ENCODE results near the gene FXR2. TPM values are rescaled to one million over a fixed set of nuclear protein-coding genes. Genes with fewer than 3 reads are reported as not detected.

Gene FXR2
- total and polyA plus RNA-seq, 9 of the 15 experiments (the other 6 are each of a cell fraction or from before 2014, with no cell fraction given): 2.0 to 49.3 (median 24.5) TPM

DNA sequence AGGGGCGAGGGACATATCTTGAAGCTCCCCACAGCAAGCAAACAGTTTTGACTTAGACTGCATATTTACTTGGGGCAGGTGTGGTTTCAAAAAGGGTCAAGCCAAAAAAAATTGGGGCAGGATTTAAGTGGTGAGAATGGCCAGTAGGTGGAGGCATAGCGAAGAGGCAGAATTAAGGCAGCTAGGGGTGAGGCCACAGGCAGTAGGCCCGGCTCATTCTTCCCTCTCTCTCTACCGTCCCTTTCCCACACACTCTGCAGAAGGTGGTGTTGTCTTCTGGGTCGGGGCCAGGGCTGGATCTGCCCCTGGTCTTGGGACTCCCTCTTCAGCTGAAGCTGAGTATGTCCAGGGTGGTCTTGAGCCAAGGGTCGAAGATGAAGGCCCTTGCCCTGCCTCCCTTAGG, 17.8 kb upstream of the FXR2 start (continued):
- TF ChIP-seq ATF7 (IDR thresholded peaks at IDR 0.05) (no peak), NFIX (CRISPR knock-in tag; IDR thresholded peaks at IDR 0.05; ENCODE audit: low read depth) (no peak), ZNF766 (CRISPR knock-in tag; conservative IDR thresholded peaks at IDR 0.05) (no peak), RBM25 (IDR thresholded peaks at IDR 0.05; ENCODE audit: low read depth, low read length, severe bottlenecking) (no peak), ZNF707 (CRISPR knock-in tag; conservative IDR thresholded peaks at IDR 0.05) (no peak), RB1 (IDR thresholded peaks at IDR 0.05; ENCODE audit: low read depth) (no peak), BRD9 (IDR thresholded peaks at IDR 0.05; ENCODE audit: low read depth, partially characterized antibody) (no peak), ZBTB9 (CRISPR knock-in tag; IDR thresholded peaks at IDR 0.05) (no peak), ZNF354B (CRISPR knock-in tag; IDR thresholded peaks at IDR 0.05) (no peak), ZNF165 (CRISPR knock-in tag; IDR thresholded peaks at IDR 0.05; ENCODE audit: borderline replicate concordance) (no peak), PHF20 (IDR thresholded peaks at IDR 0.05; ENCODE audit: partially characterized antibody) (no peak), ZNF24 (IDR thresholded peaks at IDR 0.05) (0 out of 2 replicates have a peak, but pooled peaks have one; percentile 11), KLF1 (tag; IDR thresholded peaks at IDR 0.05) (no peak), REST (IDR thresholded peaks at IDR 0.05; ENCODE audit: borderline replicate concordance) (peak; percentile 48), REST (CRISPR knock-in tag; IDR thresholded peaks at IDR 0.05; ENCODE audit: low read depth) (no peak), POLR2B (IDR thresholded peaks at IDR 0.05; ENCODE audit: low read depth, partially characterized antibody) (no peak), JUN (IDR thresholded peaks at IDR 0.05; ENCODE audit: borderline replicate concordance, low read depth, low read length) (no peak), JUN (CRISPR knock-in tag; IDR thresholded peaks at IDR 0.05; ENCODE audit: borderline replicate concordance) (no peak), CHCHD3 (CRISPR knock-in tag; IDR thresholded peaks at IDR 0.05) (no peak), IFI16 (CRISPR knock-in tag; IDR thresholded peaks at IDR 0.05) (no peak), ZNF778 (CRISPR knock-in tag; IDR thresholded peaks at IDR 0.05) (no peak), RBFOX2 (IDR thresholded peaks at IDR 0.05; ENCODE audit: low read depth, low read length) (no peak), ZFX (CRISPR knock-in tag; IDR thresholded peaks at IDR 0.05) (peak; percentile 64)

Measured in K562 (cell line).